ENCODE measurements around the gene ATRNL1. TPM values are rescaled to one million over a fixed set of nuclear protein-coding genes. Genes with fewer than 3 reads are reported as not detected.

Gene ATRNL1
- polyA plus RNA-seq, 2 of the 4 experiments (the other 2 are of a cell fraction): 0.13 to 0.34 TPM

GRCh38 chr10:115628616-115629015, 535.5 kb downstream of the ATRNL1 start:
- Histone ChIP-seq H3K4me3 (no peak overlapping the region), H3K9me3 (no peaks in the 10 kb centered on the region), H3K27ac (no peak overlapping the region), H3K4me2 (no peak overlapping the region), H3K4me1 (no peaks in the 10 kb centered on the region)
- DNase-seq (ENCODE audit: low read depth in 1 of 2, low spot score in 1 of 2) (no peak), ATAC-seq (no peak), FAIRE-seq (no peak)
- TF ChIP-seq EP300 (IDR thresholded peaks at IDR 0.05): no peak
- no peak for TF ChIP-seq JUNB (IDR thresholded peaks at IDR 0.05)
- no peak for TF ChIP-seq EHMT2 (IDR thresholded peaks at IDR 0.05; ENCODE audit: low read depth)
- TF ChIP-seq ZC3H11A (IDR thresholded peaks at IDR 0.05): no peak
- no peak for TF ChIP-seq JUN (IDR thresholded peaks at IDR 0.05)
- TF ChIP-seq RCOR1 (IDR thresholded peaks at IDR 0.05; ENCODE audit: low read depth, low read length): no peak
- no peak for TF ChIP-seq ATOH8 (CRISPR knock-in tag; IDR thresholded peaks at IDR 0.05; ENCODE audit: low read depth)
- TF ChIP-seq ZFP36 (IDR thresholded peaks at IDR 0.05; ENCODE audit: borderline replicate concordance, partially characterized antibody): no peak
- TF ChIP-seq RAD21 (conservative IDR thresholded peaks at IDR 0.05 in 1 of 2, IDR thresholded peaks at IDR 0.05 in 1 of 2): no peak
- TF ChIP-seq GATA3 (IDR thresholded peaks at IDR 0.05; ENCODE audit: borderline replicate concordance): no peak
- CTCF ChIA-PET: no interaction called here
- POLR2A ChIA-PET: interaction anchor here (0.7 kb wide), 1 partner anchor 659 kb away, joined by 5 read pairs; no protein-coding TSS in a partner anchor
- WGBS (ENCODE audit: missing lambda C conversion rate): 49% methylated on average over 2 of the region's 2 CpGs

GRCh38 chr10:115638246-115638645, 545.1 kb downstream of the ATRNL1 start:
- H3K4me2 ChIP-seq: no peak overlapping the region
- no peaks in the 10 kb centered on the region for H3K9me3 ChIP-seq
- TF ChIP-seq E2F6 (IDR thresholded peaks at IDR 0.05; ENCODE audit: borderline replicate concordance, low read depth) (no peak), FOSL2 (IDR thresholded peaks at IDR 0.05) (no peak), FOSL2 (CRISPR knock-in tag; IDR thresholded peaks at IDR 0.05) (no peak), HMGXB4 (CRISPR knock-in tag; IDR thresholded peaks at IDR 0.05; ENCODE audit: borderline replicate concordance) (no peak), NR3C1 (IDR thresholded peaks at IDR 0.05) (no peak), ZC3H11A (IDR thresholded peaks at IDR 0.05) (no peak), BCL3 (IDR thresholded peaks at IDR 0.05) (no peak), RAD21 (conservative IDR thresholded peaks at IDR 0.05 in 1 of 2, IDR thresholded peaks at IDR 0.05 in 1 of 2) (no peak), NFE2L2 (conservative IDR thresholded peaks at IDR 0.05; ENCODE audit: low read length) (no peak), USF2 (IDR thresholded peaks at IDR 0.05) (no peak), ATOH8 (CRISPR knock-in tag; IDR thresholded peaks at IDR 0.05; ENCODE audit: low read depth) (no peak), RNF2 (IDR thresholded peaks at IDR 0.05; ENCODE audit: borderline replicate concordance, low read depth) (no peak), CHD2 (IDR thresholded peaks at IDR 0.05; ENCODE audit: low read length, partially characterized antibody) (no peak), RFX5 (IDR thresholded peaks at IDR 0.05) (no peak), JUN (IDR thresholded peaks at IDR 0.05) (no peak), PBX3 (IDR thresholded peaks at IDR 0.05) (no peak), GATA3 (IDR thresholded peaks at IDR 0.05; ENCODE audit: borderline replicate concordance) (no peak), ESRRA (IDR thresholded peaks at IDR 0.05; ENCODE audit: borderline replicate concordance, low read length) (no peak), CTCF (IDR thresholded peaks at IDR 0.05) (no peak), TP53 (CRISPR knock-in tag; IDR thresholded peaks at IDR 0.05) (no peak), MYC (IDR thresholded peaks at IDR 0.05; ENCODE audit: borderline replicate concordance, low read length) (no peak)
- ChIA-PET CTCF (no interaction called here), POLR2A (no interaction called here)
- H3K4me1 ChIP-seq: no peaks in the 10 kb centered on the region
- H3K27ac ChIP-seq: no peak overlapping the region
- no peak for FAIRE-seq
- no peak for DNase-seq (ENCODE audit: low read depth in 1 of 2, low spot score in 1 of 2)
- ATAC-seq: no peak
- 20% methylated on average over 1 of the region's 1 CpG for WGBS (ENCODE audit: missing lambda C conversion rate)
- H3K4me3 ChIP-seq: no peak overlapping the region

Measured in A549 (cell line).